ENCODE measurements around the gene PDF.

The PDF gene

DNA sequence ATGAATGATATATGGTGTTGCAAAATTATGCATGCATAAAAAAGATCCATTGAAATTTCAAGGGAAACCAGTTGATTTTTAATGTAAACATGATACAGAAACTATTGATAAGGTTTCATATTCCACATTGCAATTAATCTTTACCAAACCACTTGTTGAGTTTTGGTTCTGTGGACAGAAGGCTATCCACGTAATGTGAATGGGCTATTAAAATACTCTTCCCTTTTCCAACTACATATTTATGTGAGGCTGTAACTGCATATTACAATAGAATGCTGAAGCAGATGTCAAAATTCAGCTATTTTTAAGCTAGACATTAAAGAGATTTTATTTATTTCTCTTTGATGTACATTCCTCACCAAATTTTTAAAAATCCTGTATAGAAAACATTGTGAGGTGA, 53.0 kb downstream of the PDF start:
- DNase-seq (ENCODE audit: low read depth), result no peak
